Subcutaneous abdominal adipose tissue (tissue), 5 donors: ENCODE measurements around the gene ZNF592.

Experiments used
- H3K27ac ChIP-seq: one replicate; pipeline ENCODE4 v1.7.0; 2013; ENCODE audit warnings: low read depth, mild to moderate bottlenecking, inconsistent platforms, low read length, moderate library complexity
- H3K27me3 ChIP-seq, 5 donors: one replicate each; pipeline ENCODE4 v1.7.0; 2013; ENCODE audit warnings: low read length in 5 of 5, inconsistent platforms in 1 of 5; ENCODE audit not compliant: control insufficient read depth in 5 of 5, insufficient read depth in 4 of 5
- H3K36me3 ChIP-seq, 5 donors: one replicate each; pipeline ENCODE4 v1.7.0; 2013; ENCODE audit warnings: low read length in 5 of 5; ENCODE audit not compliant: control insufficient read depth in 5 of 5, insufficient read depth in 5 of 5
- H3K4me1 ChIP-seq, 5 donors: one replicate each; pipeline ENCODE4 v1.7.0; 2013; ENCODE audit warnings: low read length in 5 of 5, mild to moderate bottlenecking in 3 of 5, moderate library complexity in 1 of 5; ENCODE audit not compliant: control insufficient read depth in 5 of 5, insufficient read depth in 5 of 5
- H3K4me3 ChIP-seq, 5 donors: one replicate each; pipeline ENCODE4 v1.7.0; 2013; ENCODE audit warnings: low read length in 5 of 5, low read depth in 1 of 5
- H3K9ac ChIP-seq, 5 donors: one replicate each; pipeline ENCODE4 v1.7.0; 2013; ENCODE audit warnings: low read length in 5 of 5, mild to moderate bottlenecking in 4 of 5, moderate library complexity in 3 of 5
- H3K9me3 ChIP-seq, 5 donors: one replicate each; pipeline ENCODE4 v1.7.0; 2013; ENCODE audit warnings: low read length in 5 of 5; ENCODE audit not compliant: control insufficient read depth in 5 of 5
- donor health status: healthy.
- donor health status: healthy.
- donor health status: healthy.
- donor health status: healthy.
- donor health status: healthy.

ZNF592 gene

GRCh38 chr15:84824260-84825007, 76.0 kb downstream of the ZNF592 start:
- peaks cover 12 to 85% (median 60%) of the 10 kb centered on the region in 5 donors for H3K4me1 ChIP-seq
- H3K27me3 ChIP-seq: no peaks in the 10 kb centered on the region
- no peak overlapping the region for H3K9ac ChIP-seq
- no peaks in the 10 kb centered on the region for H3K9me3 ChIP-seq
- H3K4me3 ChIP-seq: no peak overlapping the region
- peaks cover 0 to 3% (median 0%) of the 10 kb centered on the region in 5 donors for H3K36me3 ChIP-seq
- H3K27ac ChIP-seq: peak overlapping the region; percentile 25

- Histone ChIP-seq H3K27ac (no peak overlapping the region), H3K36me3 (peaks cover 0 to 3% (median 0%) of the 10 kb centered on the region in 5 donors), H3K27me3 (no peaks in the 10 kb centered on the region), H3K4me1 (peaks cover 10 to 84% (median 53%) of the 10 kb centered on the region in 5 donors), H3K4me3 (no peak overlapping the region), H3K9ac (no peak overlapping the region), H3K9me3 (no peaks in the 10 kb centered on the region)
These were observed 78.0 kb downstream of the ZNF592 start for GRCh38 chr15:84826369-84826823.

GRCh38 chr15:84827246-84827645, 78.9 kb downstream of the ZNF592 start:
- Histone ChIP-seq H3K9me3 (no peaks in the 10 kb centered on the region), H3K36me3 (peaks cover 0 to 3% (median 0%) of the 10 kb centered on the region in 5 donors), H3K4me1 (peaks cover 10 to 88% (median 56%) of the 10 kb centered on the region in 5 donors), H3K9ac (no peak overlapping the region), H3K4me3 (no peak overlapping the region), H3K27me3 (no peaks in the 10 kb centered on the region), H3K27ac (no peak overlapping the region)

GRCh38 chr15:84828086-84828908, 79.9 kb downstream of the ZNF592 start:
- Histone ChIP-seq H3K36me3 (peaks cover 0 to 3% (median 0%) of the 10 kb centered on the region in 5 donors), H3K27me3 (no peaks in the 10 kb centered on the region), H3K9ac (no peak overlapping the region), H3K27ac (no peak overlapping the region), H3K4me1 (peaks cover 10 to 88% (median 59%) of the 10 kb centered on the region in 5 donors), H3K9me3 (no peaks in the 10 kb centered on the region), H3K4me3 (no peak overlapping the region)

GRCh38 chr15:84829428-84829827, 81.0 kb downstream of the ZNF592 start:
- Histone ChIP-seq H3K4me1 (peaks cover 4 to 86% (median 53%) of the 10 kb centered on the region in 5 donors), H3K27ac (no peak overlapping the region), H3K27me3 (no peaks in the 10 kb centered on the region), H3K4me3 (no peak overlapping the region), H3K9ac (no peak overlapping the region), H3K36me3 (peaks cover 0 to 3% (median 0%) of the 10 kb centered on the region in 5 donors), H3K9me3 (no peaks in the 10 kb centered on the region)

GRCh38 chr15:84830036-84830435, 81.6 kb downstream of the ZNF592 start:
- Histone ChIP-seq H3K9ac (no peak overlapping the region), H3K4me1 (peaks cover 0 to 86% (median 54%) of the 10 kb centered on the region in 5 donors), H3K9me3 (no peaks in the 10 kb centered on the region), H3K36me3 (peaks cover 0 to 3% (median 0%) of the 10 kb centered on the region in 5 donors), H3K4me3 (no peak overlapping the region), H3K27me3 (no peaks in the 10 kb centered on the region), H3K27ac (peak overlapping the region; percentile 8)

GRCh38 chr15:84831028-84831427, 82.6 kb downstream of the ZNF592 start:
- Histone ChIP-seq H3K4me1 (peaks cover 0 to 89% (median 59%) of the 10 kb centered on the region in 5 donors), H3K9me3 (no peaks in the 10 kb centered on the region), H3K27ac (peak overlapping the region; percentile 8), H3K36me3 (peaks cover 0 to 3% (median 0%) of the 10 kb centered on the region in 5 donors), H3K9ac (no peak overlapping the region), H3K27me3 (no peaks in the 10 kb centered on the region), H3K4me3 (no peak overlapping the region)

GRCh38 chr15:84831613-84832012, 83.2 kb downstream of the ZNF592 start:
- Histone ChIP-seq H3K27ac (peak overlapping the region; percentile 8), H3K4me1 (peaks cover 0 to 83% (median 53%) of the 10 kb centered on the region in 5 donors)

GRCh38 chr15:84832448-84833040, 84.2 kb downstream of the ZNF592 start:
- Histone ChIP-seq H3K27ac (peak overlapping the region; percentile 67), H3K4me1 (peaks cover 0 to 74% (median 47%) of the 10 kb centered on the region in 5 donors), H3K4me3 (no peak overlapping the region), H3K9ac (peak overlapping the region in 4 of 5 donors; percentile 7 to 19 (median 10)), H3K27me3 (no peaks in the 10 kb centered on the region), H3K9me3 (no peaks in the 10 kb centered on the region), H3K36me3 (peaks cover 0 to 1% (median 0%) of the 10 kb centered on the region in 5 donors)

More at GRCh38 chr15:84831613-84832012, 83.2 kb downstream of the ZNF592 start:
- H3K9me3 ChIP-seq: no peaks in the 10 kb centered on the region
- no peak overlapping the region for H3K4me3 ChIP-seq
- H3K9ac ChIP-seq: no peak overlapping the region
- H3K27me3 ChIP-seq: no peaks in the 10 kb centered on the region
- peaks cover 0 to 3% (median 0%) of the 10 kb centered on the region in 5 donors for H3K36me3 ChIP-seq
